Breast epithelium (tissue), 3 donors: ENCODE results near the gene CLUH.

Source experiments
- POLR2AphosphoS5 ChIP-seq, 3 donors: sonication (generic); formaldehyde crosslinking; IDR thresholded peaks; one replicate each; pipeline ENCODE4 v1.6.1; 2017; ENCODE audit warnings: antibody characterized with exemption in 3 of 3
- TF ChIP-seq, protein P1 (sequence below), 3 donors: fragments of 450-650 bp; IDR thresholded peaks; one replicate each; pipeline ENCODE4 v1.5.1; 2016 to 2017; ENCODE audit warnings: antibody characterized with exemption in 3 of 3, mild to moderate bottlenecking in 3 of 3, moderate library complexity in 3 of 3

DNA sequence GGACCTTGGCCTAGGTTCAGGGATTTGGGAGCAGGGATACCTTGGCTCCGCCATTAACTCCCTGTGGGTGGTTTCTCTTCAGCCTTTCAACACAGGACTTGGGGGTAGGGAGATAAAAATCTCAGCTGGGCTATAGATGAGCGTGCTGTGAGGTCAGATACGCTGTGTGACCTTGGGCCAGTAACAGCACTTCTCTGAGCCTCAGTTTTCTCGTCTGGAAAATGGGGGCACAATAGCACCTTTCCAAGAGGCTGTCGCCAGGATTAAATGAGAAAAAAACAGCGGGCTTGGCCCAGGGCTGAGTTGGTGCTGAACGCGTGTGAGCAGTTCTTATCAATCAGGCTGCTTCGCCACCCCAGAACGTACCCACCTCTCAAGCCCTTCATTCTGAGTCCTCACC lies 20.2 kb upstream of the CLUH start:
- TF ChIP-seq, protein P1, sequence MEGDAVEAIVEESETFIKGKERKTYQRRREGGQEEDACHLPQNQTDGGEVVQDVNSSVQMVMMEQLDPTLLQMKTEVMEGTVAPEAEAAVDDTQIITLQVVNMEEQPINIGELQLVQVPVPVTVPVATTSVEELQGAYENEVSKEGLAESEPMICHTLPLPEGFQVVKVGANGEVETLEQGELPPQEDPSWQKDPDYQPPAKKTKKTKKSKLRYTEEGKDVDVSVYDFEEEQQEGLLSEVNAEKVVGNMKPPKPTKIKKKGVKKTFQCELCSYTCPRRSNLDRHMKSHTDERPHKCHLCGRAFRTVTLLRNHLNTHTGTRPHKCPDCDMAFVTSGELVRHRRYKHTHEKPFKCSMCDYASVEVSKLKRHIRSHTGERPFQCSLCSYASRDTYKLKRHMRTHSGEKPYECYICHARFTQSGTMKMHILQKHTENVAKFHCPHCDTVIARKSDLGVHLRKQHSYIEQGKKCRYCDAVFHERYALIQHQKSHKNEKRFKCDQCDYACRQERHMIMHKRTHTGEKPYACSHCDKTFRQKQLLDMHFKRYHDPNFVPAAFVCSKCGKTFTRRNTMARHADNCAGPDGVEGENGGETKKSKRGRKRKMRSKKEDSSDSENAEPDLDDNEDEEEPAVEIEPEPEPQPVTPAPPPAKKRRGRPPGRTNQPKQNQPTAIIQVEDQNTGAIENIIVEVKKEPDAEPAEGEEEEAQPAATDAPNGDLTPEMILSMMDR (IDR thresholded peaks at IDR 0.05): no peak
- TF ChIP-seq POLR2AphosphoS5 (IDR thresholded peaks at IDR 0.05): no peak
